ENCODE measurements around the gene GGA2. TPM values are rescaled to one million over a fixed set of nuclear protein-coding genes. Genes with fewer than 3 reads are reported as not detected.

The GGA2 gene
- total RNA-seq, 1 donor from 2014 or later = 39.0 TPM

DNA sequence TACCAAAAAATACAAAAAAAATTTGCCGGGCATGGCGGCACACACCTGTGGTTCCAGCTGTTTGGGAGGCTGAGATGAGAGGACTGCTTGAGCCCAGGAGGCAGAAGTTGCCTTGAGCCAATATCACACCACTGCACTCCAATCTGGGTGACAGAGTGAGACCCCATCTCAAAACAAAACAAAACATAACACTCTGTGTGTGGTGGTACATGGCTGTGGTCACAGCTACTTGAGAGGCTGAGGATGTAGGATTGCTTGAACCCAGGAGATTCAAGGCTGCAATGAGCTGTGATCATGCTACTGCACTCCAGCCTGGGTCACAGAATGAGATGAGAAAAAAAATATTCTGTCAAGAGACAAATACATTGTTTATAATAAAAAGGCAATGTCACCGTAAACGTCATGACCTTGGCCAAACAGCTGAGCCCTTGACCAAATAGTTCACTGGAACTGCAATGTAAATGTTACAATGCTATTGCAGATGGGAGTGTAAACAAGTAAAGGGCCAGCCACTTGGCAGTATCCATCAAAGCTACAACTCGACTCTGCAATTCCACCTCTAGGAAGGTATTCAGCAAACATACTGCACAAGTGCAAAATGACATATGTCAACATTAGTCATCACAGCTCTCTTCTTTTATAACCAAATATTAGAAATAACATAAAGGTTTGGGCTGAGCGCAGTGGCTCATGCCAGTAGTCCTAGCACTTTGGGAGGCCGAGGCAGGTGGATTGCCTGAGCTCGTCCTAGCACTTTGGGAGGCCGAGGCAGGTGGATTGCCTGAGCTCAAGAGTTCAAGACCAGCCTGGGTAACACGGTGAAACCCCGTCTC, 29.9 kb upstream of the GGA2 start:
- H3K9me3 ChIP-seq = no peaks in the 10 kb centered on the region
- no peaks in the 10 kb centered on the region for H3K4me1 ChIP-seq
- no peak overlapping the region for H3K4me3 ChIP-seq
- no peak for DNase-seq (ENCODE audit: extremely low spot score in 2 of 2)
- H3K27me3 ChIP-seq = no peaks in the 10 kb centered on the region
- intact Hi-C loops (cut with DNase I) = no loop called here
- TF ChIP-seq POLR2A (IDR thresholded peaks at IDR 0.05) (no peak), POLR2AphosphoS5 (IDR thresholded peaks at IDR 0.05; ENCODE audit: insufficient read depth in 1 of 2, low read depth in 1 of 2) (no peak)
- TF ChIP-seq, protein P1, sequence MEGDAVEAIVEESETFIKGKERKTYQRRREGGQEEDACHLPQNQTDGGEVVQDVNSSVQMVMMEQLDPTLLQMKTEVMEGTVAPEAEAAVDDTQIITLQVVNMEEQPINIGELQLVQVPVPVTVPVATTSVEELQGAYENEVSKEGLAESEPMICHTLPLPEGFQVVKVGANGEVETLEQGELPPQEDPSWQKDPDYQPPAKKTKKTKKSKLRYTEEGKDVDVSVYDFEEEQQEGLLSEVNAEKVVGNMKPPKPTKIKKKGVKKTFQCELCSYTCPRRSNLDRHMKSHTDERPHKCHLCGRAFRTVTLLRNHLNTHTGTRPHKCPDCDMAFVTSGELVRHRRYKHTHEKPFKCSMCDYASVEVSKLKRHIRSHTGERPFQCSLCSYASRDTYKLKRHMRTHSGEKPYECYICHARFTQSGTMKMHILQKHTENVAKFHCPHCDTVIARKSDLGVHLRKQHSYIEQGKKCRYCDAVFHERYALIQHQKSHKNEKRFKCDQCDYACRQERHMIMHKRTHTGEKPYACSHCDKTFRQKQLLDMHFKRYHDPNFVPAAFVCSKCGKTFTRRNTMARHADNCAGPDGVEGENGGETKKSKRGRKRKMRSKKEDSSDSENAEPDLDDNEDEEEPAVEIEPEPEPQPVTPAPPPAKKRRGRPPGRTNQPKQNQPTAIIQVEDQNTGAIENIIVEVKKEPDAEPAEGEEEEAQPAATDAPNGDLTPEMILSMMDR (IDR thresholded peaks at IDR 0.05) = no peak
- H3K36me3 ChIP-seq = peaks cover 0 to 56% of the 10 kb centered on the region in 2 donors
- no peak overlapping the region for H3K27ac ChIP-seq

DNA sequence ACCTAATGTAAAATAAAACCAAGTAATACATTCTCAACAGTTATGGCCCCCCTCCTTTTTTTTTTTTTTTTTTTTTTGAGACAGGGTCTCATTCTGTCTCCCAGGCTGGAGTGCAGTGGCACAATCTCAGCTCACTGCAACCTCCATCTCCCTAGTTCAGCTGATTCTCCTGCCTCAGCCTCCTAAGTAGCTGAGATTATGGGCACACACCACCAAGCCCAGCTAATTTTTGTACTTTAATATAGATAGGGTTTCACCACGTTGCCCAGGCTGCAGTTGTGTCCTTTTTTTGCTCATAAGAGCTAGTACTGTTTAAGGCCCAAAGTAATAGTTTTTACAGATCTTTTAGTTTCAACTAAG, 28.6 kb upstream of the GGA2 start:
- no peaks in the 10 kb centered on the region for H3K4me1 ChIP-seq
- no peaks in the 10 kb centered on the region for H3K9me3 ChIP-seq
- no peaks in the 10 kb centered on the region for H3K27me3 ChIP-seq
- intact Hi-C loops (cut with DNase I) = no loop called here
- TF ChIP-seq, protein P1 (IDR thresholded peaks at IDR 0.05) = no peak
- TF ChIP-seq POLR2A (IDR thresholded peaks at IDR 0.05) = no peak
- TF ChIP-seq POLR2AphosphoS5 (IDR thresholded peaks at IDR 0.05; ENCODE audit: insufficient read depth in 1 of 2, low read depth in 1 of 2) = no peak
- no peak overlapping the region for H3K4me3 ChIP-seq
- H3K27ac ChIP-seq = no peak overlapping the region
- DNase-seq (ENCODE audit: extremely low spot score in 2 of 2) = no peak
- peaks cover 0 to 58% of the 10 kb centered on the region in 2 donors for H3K36me3 ChIP-seq

GRCh38 chr16:23537390-23537789, 27.1 kb upstream of the GGA2 start:
- no peak overlapping the region for H3K4me3 ChIP-seq
- intact Hi-C loops (cut with DNase I) = no loop called here
- DNase-seq (ENCODE audit: extremely low spot score in 2 of 2) = no peak
- H3K27me3 ChIP-seq = no peaks in the 10 kb centered on the region
- no peaks in the 10 kb centered on the region for H3K4me1 ChIP-seq
- TF ChIP-seq, protein P1 (IDR thresholded peaks at IDR 0.05) = no peak
- TF ChIP-seq POLR2AphosphoS5 (IDR thresholded peaks at IDR 0.05; ENCODE audit: insufficient read depth in 1 of 2, low read depth in 1 of 2) (no peak), POLR2A (IDR thresholded peaks at IDR 0.05) (no peak)
- no peak overlapping the region for H3K27ac ChIP-seq
- H3K36me3 ChIP-seq = peaks cover 0 to 61% of the 10 kb centered on the region in 2 donors
- H3K9me3 ChIP-seq = no peaks in the 10 kb centered on the region

GRCh38 chr16:23535901-23536300, 25.6 kb upstream of the GGA2 start:
- Histone ChIP-seq H3K27ac (no peak overlapping the region), H3K9me3 (no peaks in the 10 kb centered on the region), H3K4me3 (no peak overlapping the region), H3K4me1 (no peaks in the 10 kb centered on the region), H3K27me3 (no peaks in the 10 kb centered on the region), H3K36me3 (peaks cover 0 to 56% of the 10 kb centered on the region in 2 donors)
- TF ChIP-seq POLR2A (IDR thresholded peaks at IDR 0.05) = no peak
- no peak for TF ChIP-seq POLR2AphosphoS5 (IDR thresholded peaks at IDR 0.05; ENCODE audit: insufficient read depth in 1 of 2, low read depth in 1 of 2)
- TF ChIP-seq, protein P1 (IDR thresholded peaks at IDR 0.05) = no peak
- no peak for DNase-seq (ENCODE audit: extremely low spot score in 2 of 2)
- intact Hi-C loops (cut with DNase I) = no loop called here
